Coronary artery (tissue), 2 donors: ENCODE measurements around the gene ABCB4.

Experiments
- DNase-seq: peaks from one replicate; pipeline ENCODE4 v3.0.0-alpha.2; 2017; ENCODE audit warnings: low spot score
- H3K27ac ChIP-seq, 2 donors: fragments of 200-600 bp; sonication (generic); one replicate each; pipeline ENCODE4 v1.5.1; 2016 to 2019
- H3K4me3 ChIP-seq: fragments of 200-600 bp; sonication (generic); 2 replicates; pipeline ENCODE4 v1.5.1; 2016; ENCODE audit warnings: mild to moderate bottlenecking, moderate library complexity
- CTCF ChIP-seq: fragments of 200-600 bp; sonication (generic); IDR thresholded peaks from one replicate; pipeline ENCODE4 v1.5.1; 2019; ENCODE audit warnings: antibody characterized with exemption

ABCB4 gene

GRCh38 chr7:87411186-87411585, 64.3 kb downstream of the ABCB4 start:
- Histone ChIP-seq H3K4me3 (no peak overlapping the region), H3K27ac (peak overlapping the region; percentile 37 to 59)
- TF ChIP-seq CTCF: no peak
- no peak for DNase-seq

GRCh38 chr7:87404674-87405073, 70.8 kb downstream of the ABCB4 start:
- H3K4me3 ChIP-seq: no peak overlapping the region
- H3K27ac ChIP-seq: no peak overlapping the region
- TF ChIP-seq CTCF: no peak
- DNase-seq: no peak

GRCh38 chr7:87398446-87398845, 77.0 kb downstream of the ABCB4 start:
- TF ChIP-seq CTCF: no peak
- H3K27ac ChIP-seq: no peak overlapping the region
- no peak overlapping the region for H3K4me3 ChIP-seq
- DNase-seq: no peak

GRCh38 chr7:87395442-87396020, 79.9 kb downstream of the ABCB4 start:
- no peak for DNase-seq
- TF ChIP-seq CTCF: no peak
- H3K4me3 ChIP-seq: no peak overlapping the region
- H3K27ac ChIP-seq: no peak overlapping the region

GRCh38 chr7:87391020-87391701, 84.3 kb downstream of the ABCB4 start:
- TF ChIP-seq CTCF: no peak
- no peak overlapping the region for H3K27ac ChIP-seq
- no peak for DNase-seq
- no peak overlapping the region for H3K4me3 ChIP-seq

- DNase-seq: no peak
- no peak for TF ChIP-seq CTCF
- Histone ChIP-seq H3K27ac (no peak overlapping the region), H3K4me3 (no peak overlapping the region)
Measured at GRCh38 chr7:87380905-87381304, 94.6 kb downstream of the ABCB4 start.
